Activated CD4-positive, CD25-positive, alpha-beta regulatory T cell treated with anti-CD3 and anti-CD28 coated beads, Interleukin-2, amount 50 U/mL, for 16 hours (primary cell): ENCODE data around the gene TPPP.
"Not testable (repeated sequence)": the region's sequence is repeated elsewhere in the genome, so short reads cannot be mapped to it uniquely, and the experiment has no call there.

Experiments
- DNase-seq: peaks from one replicate; pipeline ENCODE4 v3.0.0-alpha.2; 2020; ENCODE audit warnings: low read depth, low spot score

Gene TPPP

DNA sequence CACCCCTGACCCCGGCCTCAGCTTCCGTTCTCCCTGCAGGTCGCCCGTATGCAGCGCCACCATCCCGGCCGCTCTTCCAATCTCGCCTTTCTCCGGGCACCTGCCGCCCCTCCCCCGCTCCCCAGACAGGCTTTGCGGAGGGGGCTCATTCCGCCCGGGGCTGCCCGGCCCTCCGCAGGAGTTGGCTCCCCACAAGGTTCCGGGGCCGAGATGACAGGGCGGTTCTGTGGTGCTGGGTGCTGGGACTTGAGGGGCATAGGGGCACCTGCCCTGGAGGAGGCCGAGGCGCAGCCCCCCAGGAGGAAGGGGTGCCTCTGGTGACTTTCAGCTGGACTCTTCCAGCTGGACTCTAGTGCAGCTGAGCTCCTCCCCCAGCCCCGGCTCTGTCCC lies 885 bp upstream of the TPPP start:
- DNase-seq = not testable (repeated sequence)

DNA sequence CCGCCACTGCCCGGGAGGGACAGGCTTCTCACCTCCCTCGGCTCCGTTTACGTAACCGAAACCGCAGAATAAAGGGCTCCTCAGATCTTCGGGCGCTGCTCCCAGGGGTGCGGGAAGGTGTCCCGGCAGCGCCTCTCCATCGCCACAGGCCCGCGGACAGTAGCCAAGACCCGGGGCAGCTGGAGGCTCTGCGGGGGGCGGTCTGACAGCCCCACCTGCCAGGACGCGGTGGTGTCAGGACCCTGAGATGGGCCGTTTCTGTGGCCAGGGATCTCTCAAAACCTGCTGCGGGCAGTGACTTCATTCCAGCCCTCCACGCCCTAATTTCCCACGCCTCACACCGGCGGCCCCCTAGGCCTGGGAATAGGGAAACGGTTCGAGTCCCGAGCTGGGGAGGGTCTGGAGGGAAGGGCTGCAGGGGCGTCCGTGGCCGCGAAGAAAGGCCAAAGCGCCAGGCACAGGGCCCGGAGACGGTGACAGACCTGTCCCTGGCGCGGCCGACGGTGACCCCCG lies 567 bp downstream of the TPPP start:
- DNase-seq = not testable (repeated sequence)

DNA sequence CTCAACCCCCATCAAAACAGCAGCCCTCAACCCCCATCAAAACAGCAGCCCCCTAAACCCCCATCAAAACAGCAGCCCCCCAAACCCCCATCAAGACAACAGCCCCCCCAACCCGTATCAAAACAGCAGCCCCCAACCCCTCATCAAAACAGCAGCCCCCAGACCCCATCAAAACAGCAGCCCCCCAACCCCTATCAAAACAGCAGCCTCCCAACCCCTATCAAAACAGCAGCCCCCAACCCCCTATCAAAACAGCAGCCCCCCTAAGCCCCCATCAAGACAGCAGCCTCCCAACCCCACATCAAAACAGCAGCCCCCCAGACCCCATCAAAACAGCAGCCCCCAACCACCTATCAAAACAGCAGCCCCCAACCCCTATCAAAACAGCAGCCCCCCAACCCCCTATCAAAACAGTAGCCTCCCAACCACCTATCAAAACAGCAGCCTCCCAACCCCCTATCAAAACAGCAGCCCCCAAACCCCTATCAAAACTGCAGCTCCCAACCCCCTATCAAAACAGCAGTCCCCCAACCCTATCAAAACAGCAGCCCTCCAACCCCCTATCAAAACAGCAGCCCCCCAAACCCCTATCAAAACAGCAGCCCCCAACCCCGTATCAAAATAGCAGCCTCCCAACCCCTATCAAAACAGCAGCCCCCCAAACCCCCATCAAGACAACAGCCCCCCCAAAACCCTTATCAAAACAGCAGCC lies 1.2 kb downstream of the TPPP start:
- no peak for DNase-seq

DNA sequence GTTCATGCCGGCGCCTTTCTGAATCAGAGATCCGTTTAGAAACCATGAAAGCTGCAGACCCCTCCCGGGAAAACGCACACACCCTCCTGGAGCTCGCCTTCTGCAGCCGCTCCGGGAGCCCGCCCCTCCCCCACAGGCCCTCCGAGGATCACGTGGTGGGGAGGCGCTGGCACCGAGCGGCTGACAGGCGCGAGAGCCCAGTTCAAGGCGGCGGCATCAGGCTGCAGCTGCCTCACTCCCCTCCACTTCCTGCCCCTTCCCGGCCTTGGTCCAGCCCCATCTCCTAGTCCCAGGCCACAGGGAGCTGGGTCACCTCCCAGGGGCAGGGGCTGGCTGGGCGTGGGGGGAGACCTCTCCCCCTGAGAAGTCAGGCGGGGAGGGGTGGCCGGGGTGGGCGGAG lies 2.1 kb downstream of the TPPP start:
- DNase-seq = not testable (repeated sequence)

DNA sequence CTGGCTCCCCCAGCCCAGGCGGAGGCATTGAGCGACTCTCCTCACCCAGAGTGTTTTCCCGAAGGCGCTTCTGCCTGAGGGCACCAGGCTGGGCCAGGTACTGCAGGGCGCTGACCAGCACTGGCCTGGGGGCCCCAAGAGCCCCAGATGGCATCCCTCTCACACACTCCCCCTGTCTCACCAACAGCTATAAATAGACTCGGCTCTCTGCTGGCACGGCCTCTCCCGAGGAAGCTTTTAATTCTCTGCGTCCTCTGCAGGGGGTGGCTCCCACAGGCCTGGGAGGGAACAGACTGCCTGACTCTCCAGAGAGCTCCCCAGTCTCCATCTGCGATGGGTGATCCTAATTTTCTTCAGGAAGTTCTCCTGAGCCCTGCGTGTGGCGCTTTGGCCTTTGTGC lies 2.9 kb downstream of the TPPP start:
- not testable (repeated sequence) for DNase-seq

DNA sequence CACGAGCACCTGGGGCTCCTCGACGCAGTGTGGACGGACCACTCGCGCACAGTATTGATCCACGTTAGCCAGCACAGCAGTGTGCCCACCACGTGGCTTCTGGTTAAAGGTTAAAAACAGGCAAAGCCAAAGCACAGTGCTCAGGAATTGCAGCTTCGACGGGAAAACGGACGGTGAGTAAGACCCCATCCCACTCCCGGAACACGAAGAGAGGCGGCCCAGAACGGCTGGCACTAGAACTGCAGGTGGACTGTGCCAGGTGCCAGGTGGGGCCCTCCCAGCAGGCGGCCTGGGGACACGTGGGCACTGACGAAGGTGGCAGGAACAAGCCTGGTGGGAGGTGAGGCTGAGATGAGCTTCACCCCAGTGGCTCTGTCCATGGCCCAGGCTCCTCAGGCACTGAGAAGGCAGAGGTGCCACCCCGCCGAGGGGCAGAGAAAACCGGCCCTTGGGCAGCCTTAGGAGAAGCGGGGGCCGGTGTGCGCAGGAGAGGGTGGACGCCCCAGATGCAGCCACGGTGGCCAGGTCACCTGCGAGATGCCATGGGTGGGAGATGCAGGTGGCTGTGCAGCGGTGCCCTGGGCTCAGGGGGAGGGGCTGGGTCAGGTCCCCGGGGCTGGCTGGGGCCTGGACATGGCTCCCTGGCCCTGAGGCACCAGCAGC lies 4.7 kb downstream of the TPPP start:
- not testable (repeated sequence) for DNase-seq

DNA sequence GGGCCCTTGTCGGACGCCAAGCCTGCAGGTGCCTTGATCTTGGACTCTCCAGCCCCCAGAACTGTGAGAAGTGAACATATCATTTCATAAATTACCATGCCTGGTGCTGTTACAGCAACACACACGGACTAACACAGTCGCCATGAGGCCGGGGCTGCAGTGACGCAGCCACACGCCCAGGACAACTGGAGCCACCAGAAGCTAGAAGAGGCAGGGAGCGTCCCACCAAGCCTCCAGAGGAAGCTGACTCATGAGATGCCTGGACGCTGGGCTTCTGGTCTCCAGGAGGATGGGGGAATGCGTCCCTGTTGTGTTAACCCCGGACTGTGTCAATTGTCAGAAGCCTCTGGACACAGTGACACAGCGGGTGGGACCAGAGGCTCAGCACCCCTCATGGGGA lies 6.2 kb downstream of the TPPP start:
- DNase-seq = not testable (repeated sequence)

DNA sequence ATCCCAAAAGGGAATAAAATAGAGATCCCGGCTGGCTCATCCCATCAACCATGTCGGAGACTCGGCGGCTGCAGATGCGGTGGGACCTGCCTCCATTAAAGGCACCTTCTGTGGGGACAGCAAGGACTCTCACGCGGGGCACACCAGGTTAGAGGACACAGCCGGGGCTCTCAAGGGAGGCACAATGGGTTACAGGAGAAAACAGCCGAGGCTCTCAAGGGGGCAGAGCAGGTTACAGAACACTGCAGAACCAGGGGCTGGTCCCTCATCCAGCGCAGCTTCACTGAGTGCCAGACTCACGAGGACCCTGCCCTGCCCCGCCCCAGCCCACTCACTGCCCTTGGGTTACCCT lies 7.0 kb downstream of the TPPP start:
- DNase-seq = not testable (repeated sequence)

DNA sequence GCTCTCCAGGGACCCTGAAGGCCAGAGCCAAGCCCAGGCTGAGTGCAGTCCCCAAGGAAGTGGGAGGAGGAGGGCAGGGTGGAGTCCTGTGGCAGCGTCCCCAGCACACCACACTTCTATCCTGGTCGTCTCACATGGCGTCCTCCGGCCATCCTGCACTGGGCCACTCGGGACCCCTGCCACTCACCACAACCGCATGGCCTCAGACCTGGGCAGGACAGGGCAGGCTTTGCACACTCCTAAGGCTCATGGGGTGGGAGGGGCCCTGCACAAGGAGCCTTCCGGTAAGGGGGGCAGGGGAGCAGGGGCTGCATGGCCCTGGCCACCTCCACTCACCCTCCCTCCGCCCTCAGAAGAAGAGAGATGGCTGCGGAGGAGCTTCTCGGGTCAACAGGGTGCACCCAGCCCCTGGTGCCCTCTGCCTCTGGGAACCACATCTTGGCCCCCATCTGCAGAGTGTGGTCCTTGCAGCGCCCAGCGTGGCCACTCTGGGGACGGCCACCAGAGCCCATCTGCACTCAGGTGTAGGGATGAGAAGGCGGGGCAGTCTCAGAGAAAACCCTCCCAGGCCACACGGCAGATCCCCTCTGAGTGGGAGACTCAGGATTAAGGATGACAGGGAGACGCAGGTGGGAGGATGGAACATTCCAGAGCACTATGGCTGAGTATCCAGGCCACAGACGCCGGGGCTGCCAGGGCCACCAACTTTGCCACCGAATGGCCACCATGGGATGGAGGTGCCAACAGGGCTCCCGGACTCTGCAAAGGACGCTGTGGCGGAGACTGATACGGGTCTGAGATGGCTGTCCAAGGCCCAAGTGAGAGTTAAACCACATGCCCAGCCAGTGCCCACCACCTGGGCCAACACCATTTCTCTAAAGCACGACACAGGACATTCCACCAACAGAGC lies 7.6 kb downstream of the TPPP start:
- no peak for DNase-seq

DNA sequence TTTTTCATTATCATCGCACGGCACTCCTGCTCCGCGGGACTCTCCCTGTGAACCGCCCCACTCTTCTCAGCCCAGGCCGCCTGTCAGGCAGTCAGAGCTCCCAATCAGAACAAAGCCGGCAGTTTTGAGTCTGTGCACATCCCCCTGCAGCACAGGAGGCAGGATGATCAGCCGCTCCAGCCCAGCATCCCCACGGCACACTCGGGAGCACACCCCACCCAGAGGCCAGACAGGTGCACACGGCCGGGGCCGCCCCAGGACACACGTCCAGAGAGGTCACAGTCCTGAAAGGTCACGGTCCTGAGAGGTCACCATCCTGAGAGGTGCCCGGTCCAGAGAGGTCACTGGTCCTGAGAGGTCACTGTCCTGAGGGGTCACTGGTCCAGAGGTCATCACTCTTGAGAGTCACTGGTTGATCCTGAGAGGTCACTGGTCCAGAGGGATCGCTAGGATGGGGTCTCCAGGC lies 8.4 kb downstream of the TPPP start:
- no peak for DNase-seq

DNA sequence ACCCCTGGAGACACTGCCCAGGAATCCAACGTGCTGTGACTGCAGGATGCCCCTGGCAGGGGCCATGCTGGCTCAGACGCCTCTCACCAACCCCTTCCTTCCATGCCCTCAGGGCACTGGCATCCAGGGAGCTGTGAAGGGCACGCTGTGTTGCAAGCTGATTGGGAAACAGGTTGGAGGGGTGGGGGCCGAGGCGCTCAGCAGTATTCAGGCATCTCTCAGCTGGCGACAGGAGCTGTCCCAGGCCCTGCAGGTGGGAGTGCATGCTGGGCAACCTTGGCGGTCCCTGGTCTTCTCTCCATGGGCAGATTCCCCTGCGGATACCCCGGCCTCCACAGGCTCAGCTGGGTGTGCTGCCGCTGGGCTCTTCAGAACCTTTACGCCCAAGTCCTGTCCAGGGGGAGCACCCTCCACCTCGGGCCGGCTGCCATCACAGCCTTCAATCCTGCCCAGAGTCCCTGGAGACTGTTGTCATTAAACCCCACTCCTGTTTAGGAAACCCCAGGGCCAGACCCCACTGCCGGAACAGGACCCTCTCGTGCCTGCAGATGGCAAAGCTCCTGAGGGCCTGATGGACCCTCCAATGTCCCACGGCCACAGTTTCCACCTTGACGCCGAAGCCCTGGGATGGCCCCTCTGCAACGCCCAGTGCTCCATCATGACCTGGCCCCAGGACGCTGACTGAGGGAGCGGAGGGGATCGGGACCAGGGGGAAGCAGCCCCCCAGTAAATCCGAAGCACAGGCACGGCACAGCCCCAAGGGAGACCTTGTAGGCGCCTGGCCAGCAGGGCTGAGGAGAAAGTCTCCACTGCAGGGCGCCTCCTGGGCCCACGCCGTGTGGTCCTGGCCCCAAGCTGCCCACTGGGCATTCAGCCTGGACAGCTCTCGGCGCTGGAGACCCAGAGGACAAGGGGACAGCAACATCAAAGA lies 9.3 kb downstream of the TPPP start:
- DNase-seq = no peak

DNA sequence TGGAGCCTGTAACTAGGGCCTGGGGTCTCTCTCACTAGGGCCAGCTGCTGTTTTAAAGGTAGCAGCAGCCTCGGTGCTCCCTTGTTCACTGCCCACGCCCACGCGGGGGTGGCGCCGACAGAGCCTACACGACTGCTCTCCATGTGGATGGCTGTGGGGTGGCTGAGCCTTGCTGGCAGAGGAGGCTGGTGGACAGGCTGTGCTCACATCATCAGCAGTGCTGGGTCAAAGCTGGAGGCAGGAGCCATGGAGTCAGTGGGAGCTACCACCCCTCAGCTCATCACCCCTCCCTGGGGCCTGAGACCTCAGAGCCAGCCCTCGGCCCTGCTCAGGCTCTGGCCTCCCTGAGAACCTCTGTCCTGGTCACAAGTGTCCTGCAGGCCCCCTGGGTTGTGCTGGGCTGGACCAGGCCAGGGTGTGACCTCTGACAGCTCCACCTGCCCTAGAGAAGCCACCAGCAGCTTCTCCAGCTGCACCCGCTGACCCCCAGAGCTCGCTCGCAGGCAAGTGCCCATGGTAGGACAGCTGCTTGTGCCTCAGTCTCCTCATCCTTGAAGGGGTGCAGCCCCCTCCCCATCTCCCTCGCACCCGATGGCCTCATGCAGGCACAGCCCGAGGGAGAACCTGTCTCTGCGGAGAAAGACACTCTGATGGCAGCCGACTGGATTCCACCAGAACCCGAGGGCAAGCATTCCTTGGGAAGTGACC lies 10.3 kb downstream of the TPPP start:
- not testable (repeated sequence) for DNase-seq

DNA sequence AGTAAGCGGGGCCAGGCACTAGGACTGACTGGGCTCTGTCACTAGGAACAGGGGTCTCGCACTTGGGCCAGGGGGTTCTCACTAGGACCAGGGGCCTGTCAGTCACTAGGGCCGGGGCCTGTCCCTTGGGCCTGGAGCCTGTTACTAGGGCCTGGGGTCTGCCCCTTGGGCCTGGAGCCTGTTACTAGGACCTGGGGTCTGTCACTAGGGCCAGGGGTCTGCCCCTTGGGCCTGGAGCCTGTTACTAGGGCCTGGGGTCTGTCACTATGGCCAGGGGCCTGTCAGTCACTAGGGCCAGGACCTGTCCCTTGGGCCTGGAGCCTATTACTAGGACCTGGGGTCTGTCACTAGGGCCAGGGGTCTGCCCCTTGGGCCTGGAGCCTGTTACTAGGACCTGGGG lies 10.9 kb downstream of the TPPP start:
- DNase-seq = not testable (repeated sequence)

DNA sequence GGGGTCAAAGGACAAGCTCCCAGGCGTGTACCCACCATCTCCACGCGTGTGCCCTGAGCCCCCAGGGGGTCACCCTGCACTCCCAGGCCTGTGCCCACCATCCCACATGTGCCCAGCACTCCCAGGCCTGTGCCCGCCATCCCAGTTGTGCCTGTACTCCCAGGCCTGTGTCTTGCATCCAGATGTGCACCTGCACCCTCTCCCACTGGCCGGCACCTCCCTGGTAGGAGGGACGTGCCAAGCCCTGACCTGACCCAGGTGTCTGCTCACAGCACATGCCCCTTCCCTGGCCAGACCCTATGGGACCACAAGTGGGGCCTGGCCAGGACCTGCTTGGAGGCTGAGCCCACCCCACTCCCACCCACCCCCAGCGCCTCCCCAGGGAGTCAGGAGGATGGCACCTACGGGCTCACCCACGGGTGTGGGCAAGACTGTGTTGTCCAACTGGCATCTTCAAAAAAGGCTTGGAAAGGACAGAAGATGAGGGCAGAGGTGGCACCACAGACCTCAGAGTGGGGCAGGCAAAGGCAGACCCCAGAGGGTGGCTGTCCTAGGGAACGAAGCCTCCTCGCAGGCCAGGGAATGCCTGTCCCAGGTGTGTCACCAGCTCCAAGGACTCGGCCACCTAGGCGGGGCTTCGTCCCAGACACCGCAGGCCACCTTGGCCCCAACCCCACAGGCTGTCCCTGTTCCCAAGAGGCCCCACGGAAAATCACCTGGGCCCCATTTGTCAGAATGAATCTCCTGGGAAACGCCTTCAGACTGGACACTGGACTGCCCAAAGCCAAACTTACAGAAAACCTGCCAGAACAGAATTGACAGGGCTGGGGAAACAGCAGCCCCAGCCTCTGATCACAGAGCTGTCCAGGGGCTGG lies 11.6 kb downstream of the TPPP start:
- not testable (repeated sequence) for DNase-seq

DNA sequence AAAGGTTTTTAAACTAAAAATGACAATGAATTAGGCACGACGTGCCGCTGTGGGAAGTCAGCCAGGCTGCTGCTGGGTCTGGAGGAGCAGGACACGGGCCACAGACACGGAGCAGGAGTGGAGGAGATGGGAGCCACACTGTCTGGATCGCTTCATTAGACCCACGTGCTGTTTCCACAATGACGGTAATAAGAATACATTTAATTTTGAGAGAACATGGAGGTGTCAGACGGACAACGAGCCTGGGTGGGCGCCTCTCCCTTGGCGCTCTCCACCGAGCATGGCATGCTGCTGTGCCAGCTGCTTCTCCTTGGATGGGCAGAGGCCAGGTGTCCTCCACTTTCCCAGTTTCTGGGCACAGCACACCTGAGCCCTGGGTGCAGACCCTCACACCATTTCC lies 12.3 kb downstream of the TPPP start:
- not testable (repeated sequence) for DNase-seq

DNA sequence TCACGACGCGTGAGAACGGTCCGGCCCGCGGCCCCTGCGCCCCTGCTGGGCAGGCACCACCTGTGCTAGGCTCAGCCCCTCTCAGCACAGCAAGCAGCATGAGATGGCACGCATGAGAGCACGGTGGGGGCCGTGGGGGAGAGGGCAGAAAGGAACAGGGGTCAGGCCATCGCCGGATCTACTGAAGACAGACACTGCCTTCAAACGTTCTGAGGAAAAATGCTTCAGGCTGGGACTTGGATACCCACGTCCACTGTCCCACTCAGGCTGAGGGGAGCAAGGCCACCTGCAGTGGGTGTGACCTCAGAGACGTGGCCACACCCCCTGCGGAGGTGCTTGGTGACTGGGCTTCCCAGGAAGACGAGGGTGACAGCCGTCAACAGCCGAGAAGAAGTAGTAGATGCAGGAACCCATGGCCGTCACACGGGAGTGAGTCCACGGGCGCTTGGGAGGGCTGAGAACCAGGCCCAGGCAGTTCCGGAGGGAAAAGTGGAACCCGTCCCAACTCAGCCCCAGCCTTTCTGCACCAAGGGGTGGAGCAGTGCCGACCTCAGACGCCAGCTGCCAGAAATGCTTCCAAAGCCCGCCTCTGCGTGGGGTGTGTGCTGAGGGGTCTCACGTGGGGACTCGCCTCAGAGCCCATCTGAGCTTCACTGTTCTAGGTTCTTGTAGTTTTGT lies 12.9 kb downstream of the TPPP start:
- not testable (repeated sequence) for DNase-seq

DNA sequence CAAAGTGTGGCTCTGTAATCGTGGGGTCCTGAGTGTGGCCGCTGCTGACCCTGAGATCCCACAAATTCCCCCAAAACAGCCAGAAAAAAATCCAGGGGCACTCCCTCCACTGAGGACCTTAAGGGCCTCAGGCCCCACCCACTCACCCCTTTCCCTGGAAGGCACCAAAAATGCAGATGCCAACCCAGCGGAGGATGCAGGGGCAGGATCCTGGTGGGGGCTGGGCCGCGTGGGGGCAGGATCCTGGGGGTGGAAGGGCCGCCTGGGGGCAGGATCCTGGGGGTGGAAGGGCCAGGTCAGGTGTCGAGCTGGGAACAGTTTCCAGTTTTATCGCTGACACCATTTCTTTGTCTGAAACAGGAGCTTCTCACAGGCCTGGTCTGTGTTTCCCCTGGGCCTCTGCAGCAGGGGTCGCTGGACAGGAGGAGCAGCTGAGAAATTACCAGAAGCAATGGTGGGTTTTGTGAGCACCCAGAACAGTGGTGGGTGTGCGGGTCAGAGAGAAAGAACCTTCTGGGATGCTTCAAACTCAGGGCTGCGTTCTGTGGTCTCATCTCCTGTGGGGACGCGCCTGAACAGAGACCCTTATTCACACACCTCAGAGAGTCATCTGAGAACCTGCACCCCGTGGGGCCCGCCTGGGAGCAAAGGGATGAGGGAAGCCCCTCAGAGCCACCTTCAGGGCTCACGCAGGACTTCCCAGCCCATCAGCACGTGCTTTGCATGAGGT lies 13.8 kb downstream of the TPPP start:
- DNase-seq = not testable (repeated sequence)

DNA sequence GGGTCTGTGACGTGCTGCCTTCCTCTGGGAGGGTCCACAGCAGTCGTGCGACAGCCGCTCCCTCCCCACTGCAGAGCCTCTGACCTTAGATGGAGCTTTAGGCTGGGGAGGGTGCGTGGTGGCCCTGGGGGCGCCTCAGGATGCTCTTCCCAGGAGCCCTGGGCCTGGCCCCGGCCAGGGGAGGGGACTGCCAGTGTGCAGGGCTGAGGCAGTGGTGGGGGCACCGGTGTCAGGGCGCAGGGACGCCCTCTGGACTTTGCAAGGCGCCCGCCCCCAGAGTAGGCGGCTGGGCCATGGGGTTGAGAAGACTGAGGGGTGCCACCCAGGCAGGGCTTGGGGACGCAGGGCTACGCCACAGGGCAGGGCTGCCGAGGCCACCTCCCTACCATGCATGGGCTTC lies 14.6 kb downstream of the TPPP start:
- DNase-seq = not testable (repeated sequence)
